GM19395 (cell line): Measurements from ENCODE around the gene ANKRD6.
A peak's percentile ranks its signal among the peaks of the same experiment; 100 is the strongest.
"Not testable (repeated sequence)": the region's sequence is repeated elsewhere in the genome, so short reads cannot be mapped to it uniquely, and the experiment has no call there.

Experiments used
- ATAC-seq: cut with Tn5 transposase; IDR thresholded peaks from one replicate; pipeline ENCODE4 v1.9.1; 2021; ENCODE audit warnings: mild to moderate bottlenecking, moderate library complexity; ENCODE audit not compliant: unreplicated experiment

The ANKRD6 gene

GRCh38 chr6:89591745-89592144 is 158.8 kb downstream of the ANKRD6 start:
- no peak for ATAC-seq

DNA sequence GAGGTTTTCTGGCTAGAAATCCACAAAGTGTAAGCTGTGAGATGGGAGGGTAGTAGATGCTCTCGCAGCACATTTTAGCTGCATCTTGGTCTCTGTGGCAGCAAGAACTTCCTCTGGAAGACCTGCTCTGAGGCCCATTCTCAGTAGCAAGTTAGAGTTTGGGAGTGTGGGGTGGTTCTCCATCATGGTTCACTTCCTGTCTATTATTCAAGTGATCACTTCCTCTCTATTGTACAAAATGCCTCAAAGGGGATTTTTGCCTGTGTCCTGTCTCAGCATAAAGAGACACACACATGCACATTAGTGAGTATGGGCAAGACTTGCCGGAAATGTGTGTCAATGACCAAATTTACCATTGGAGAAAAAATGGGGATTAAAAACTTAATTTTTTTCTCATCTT is 163.1 kb downstream of the ANKRD6 start:
- ATAC-seq, result peak; percentile 88

DNA sequence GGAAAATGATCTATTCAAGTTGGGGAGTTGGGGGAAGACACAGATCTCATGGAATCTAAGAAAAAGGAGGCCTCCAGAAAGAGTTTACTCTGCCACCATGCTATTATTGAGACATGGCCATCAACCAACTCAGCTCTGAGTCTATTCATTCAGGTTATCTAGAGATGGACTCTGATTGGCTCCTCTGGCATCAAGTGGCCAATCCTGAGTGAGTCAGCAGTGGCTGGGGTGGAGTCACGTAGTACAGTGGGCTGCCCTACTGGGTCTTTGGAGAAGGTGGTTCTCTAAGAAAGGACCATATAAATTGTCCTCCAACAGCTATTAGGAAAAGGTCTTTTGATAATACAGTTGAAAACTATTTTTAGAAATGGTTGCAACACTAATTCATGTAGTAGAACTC is 163.5 kb downstream of the ANKRD6 start:
- no peak for ATAC-seq

- no peak for ATAC-seq
Observed at GRCh38 chr6:89597372-89597771, 164.4 kb downstream of the ANKRD6 start.

- ATAC-seq, result no peak
Observed at GRCh38 chr6:89597988-89598387, 165.0 kb downstream of the ANKRD6 start.

DNA sequence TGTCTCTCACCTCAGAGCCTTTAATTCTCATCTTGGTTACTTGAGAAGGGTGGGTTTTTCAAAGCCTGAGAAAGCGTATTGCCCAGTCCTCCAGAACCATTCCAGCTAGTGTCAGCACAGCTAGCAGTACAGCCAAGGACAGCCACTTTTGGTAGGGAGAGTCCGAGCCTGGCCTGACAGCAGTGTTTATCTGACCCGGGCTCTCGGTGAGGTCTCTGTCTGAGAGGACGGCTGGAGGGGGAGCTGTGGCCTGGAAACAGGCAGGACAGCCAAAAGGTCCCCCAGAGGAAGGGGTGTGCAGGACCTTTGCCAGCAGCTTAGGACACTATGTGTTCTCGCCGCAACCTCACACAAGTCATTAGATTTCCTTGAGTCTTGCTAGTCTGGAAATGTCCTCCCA is 166.8 kb downstream of the ANKRD6 start:
- ATAC-seq, result no peak

DNA sequence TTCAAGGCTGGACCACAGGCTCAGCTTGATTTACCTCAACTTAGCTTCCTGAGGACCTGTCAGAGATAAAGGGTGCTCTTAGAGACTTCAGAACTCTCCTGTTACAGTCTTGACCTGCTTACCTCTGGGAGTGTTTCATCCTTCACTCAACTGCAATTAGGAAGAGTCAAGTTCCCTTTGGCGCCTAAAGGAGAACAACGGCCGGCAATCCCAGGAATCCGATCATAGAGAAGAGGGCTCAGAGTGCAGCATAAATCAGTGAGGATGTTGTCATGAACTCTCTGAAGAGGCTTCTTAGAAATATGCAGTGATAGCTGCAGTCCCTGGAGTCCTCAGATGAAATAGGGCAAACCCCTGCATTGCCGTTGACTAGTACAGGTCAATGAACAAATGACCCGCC is 169.2 kb downstream of the ANKRD6 start:
- ATAC-seq, result no peak

DNA sequence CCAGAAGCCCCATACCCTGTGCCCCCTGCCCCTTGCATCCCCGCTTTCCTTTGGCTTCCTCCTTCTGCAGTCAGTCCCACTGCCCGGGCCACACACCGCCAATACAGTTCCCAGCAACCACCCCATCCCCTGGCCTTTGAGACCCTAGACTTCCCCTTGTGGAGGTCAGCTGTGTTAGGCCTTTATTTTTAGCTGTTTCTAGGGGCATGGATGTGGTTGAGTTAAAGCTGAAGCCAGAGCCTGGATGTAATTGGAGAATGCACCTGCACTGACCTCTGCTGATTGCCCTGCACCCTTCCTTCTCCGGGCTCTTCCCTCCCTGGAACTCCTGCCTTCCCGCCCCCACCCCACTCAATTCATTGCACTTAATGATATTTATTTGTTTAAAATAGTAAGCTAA is 171.7 kb downstream of the ANKRD6 start:
- no peak for ATAC-seq

- no peak for ATAC-seq
Observed at GRCh38 chr6:89605861-89606260, 172.9 kb downstream of the ANKRD6 start.

- ATAC-seq, result peak; percentile 70
Observed at GRCh38 chr6:89610149-89610642, 177.2 kb downstream of the ANKRD6 start.

DNA sequence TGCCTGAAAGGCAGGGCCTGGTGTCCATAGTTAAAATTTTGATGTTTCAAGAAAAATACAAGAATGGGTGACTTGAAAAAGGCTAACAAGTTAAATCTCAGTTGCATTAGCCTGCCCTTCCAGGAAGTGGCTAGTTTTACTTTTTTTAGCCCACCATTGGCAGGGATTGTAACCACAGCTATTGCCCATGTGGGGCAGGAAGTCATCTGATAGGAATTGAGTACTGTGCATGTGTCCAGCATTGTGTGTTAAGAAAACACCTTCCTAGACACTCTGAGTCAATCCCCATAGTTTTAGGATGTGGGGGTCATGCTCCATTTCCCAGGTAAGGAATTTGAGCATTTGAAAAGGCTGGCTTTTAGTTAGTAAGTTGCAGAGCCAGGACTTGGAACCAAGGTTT is 178.7 kb downstream of the ANKRD6 start:
- no peak for ATAC-seq

- ATAC-seq, result no peak
Observed at GRCh38 chr6:89612121-89612520, 179.2 kb downstream of the ANKRD6 start.

- no peak for ATAC-seq
Observed at GRCh38 chr6:89613790-89614189, 180.8 kb downstream of the ANKRD6 start.

DNA sequence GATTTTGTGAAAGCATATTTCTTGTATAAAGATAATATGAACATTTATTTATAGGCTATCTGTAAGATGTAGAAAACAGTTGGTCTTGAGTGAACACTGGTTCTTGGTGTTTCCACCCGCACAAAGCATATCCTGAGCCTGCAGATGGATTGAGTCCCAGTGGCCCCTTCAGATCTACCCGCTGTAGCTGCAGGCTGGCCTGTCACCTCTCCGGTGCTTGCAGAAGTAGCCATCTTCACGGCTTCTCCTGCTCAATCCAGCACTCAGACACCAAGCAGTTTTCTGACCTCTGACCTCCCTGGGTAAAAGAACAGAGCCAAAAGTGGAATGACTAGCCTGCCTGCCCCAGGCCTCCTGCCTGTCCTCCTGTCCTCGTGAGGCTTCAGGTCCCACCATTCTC is 182.9 kb downstream of the ANKRD6 start:
- no peak for ATAC-seq

DNA sequence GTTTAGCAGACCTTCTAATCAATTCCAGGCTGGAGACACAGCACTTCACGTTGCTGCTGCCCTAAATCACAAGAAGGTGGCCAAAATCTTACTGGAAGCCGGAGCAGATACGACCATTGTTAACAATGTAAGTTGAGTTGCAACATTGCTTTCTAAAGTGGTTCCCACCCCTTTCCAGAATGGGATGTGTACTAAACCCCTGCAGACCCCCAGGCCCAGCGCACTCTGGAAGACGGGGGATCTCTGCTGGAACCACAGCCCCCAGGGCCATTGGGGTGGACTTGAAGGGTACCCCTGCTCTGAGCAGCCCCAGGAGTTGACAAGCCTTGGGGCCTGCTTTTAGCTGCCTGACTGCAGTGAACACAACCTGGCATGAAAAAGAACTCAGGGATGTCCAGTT is 183.6 kb downstream of the ANKRD6 start:
- ATAC-seq, result no peak

DNA sequence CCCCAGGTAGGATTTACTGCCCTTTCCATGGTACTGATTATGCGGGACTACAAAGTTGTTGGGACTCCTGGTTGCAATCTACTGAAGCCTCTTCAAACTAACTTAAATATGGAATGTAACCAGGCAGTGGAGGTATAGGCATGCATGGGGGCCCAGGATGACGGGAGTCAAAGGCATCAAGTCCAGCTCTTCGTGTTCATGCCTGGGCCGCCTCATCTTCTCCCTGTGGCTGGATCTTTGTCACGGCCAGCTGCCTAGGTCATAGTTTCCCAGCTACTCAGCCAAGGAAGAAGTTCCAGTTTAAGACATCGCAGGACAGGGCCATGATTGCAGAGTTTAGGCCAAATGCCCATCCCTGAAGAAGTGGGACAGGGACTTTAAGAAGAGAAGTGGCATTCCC is 185.1 kb downstream of the ANKRD6 start:
- no peak for ATAC-seq

DNA sequence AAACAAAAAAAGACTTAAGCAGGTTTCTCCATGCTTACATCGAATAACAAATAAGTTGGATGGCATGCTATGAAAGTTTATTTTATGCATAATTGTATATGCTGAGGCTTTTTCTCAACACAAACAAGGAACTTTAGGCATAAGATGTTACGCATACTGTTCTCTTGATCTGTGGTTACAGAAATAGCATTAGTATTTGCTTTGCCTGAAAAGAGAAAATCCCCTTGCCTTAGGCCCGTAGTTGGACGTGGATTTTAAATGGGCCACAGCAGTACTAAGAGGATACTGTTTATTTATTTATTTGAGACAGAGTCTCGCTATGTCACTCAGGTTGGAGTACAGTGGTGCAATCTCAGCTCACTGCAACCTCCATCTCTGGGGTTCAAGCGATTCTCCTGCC is 186.6 kb downstream of the ANKRD6 start:
- ATAC-seq, result no peak

DNA sequence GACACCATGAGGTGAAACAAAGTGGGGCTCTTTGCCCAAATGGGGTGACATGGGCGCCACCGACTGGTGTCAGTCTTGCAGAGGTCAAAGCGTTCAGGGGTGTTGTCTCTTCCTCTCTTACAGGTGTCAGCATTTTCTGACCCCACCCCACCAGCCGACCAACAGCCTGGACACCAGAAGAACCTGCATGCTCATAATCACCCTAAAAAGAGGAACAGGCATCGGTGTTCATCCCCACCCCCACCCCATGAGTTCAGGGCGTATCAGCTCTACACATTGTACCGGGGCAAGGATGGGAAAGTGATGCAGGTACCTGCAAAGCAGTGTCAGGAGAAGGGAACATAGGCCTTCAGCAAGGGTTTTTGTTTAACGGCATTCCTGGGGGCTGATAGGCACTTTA is 190.8 kb downstream of the ANKRD6 start:
- ATAC-seq, result no peak

- no peak for ATAC-seq
Observed at GRCh38 chr6:89630488-89630887, 197.5 kb downstream of the ANKRD6 start.

DNA sequence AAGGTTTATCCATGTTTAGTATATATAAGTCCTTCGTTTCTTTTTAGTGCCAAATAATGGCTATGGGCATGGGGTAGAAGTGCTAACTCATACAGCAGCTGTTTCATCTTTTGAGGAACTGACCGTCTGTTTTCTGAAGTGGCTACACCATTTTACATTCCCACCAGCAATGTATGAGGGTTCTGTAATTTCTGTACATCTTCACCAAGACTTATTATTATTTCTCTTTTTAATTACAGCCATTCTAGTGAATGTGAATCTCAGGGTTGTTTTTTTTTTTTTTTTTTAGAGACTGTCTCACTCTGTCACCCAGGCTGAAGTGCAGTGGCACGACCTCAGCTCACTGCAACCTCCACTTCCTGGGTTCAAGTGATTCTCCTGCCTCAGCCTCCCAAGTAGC is 203.5 kb downstream of the ANKRD6 start:
- not testable (repeated sequence) for ATAC-seq

DNA sequence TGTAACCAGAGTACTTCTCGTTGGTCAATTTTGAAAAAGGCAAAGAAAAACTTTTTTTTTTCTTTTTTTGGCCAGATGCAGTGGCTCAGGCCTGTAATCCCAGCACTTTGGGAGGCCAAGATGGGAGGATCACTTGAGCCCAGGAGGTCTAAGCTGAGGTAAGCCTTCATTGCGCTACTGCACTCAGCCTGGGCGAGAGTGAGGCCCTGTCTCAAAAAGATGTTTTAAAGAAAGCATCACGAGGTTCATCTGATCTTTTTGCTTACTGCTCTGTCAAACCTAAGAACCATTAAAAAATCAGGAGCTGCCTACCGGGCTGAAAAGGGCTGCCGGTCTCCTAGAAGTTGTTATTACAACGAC is 205.0 kb downstream of the ANKRD6 start:
- ATAC-seq, result peak; percentile 15

DNA sequence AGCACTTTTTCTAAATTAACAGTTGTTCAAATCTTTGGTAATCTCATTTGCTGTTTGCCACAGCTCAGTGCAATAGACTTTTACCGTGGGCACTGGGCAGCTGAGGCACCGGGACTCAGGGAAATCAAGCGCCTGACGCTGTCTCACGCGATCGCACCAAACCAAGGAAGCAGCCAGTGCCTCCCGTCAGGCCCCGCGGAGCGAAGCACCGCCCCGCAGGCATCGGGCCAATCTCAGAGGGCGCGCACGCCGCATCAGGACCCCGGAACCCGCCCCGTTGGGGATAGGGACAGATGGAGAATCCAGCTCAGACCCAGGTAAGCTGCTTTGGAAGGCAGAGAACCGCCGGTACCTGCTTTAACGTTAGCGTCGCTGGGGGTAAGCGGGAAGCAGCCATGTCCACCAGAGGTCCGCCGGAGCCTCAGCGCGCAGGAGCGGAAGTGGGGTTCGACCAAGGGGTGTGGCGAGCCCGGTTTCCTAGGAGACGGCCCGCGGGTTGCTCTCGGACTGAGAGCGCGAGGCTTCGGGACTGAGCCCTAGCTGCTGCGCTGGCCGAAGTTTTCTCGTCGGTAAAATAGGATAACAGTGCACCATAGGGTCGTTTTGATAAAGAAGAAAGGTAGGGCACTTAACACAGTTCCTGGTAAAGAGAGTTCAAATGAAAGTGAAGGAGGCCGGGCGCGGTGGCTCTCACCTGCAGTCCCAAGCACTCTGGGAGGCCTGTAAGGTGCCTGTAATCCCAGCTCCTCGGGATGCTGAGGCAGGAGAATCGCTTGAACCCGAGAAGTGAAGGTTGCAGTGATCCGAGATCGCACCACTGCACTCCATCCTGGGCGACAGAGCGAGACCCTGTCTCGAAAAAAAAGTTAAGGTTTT is 205.6 kb downstream of the ANKRD6 start, which contains the start of gene LYRM2:
Gene LYRM2 (minus strand): TSS at position 428 of the 876 bp plus-strand sequence. CDS start 31 bp downstream, at position 397.
- peak; percentile 99 for ATAC-seq

DNA sequence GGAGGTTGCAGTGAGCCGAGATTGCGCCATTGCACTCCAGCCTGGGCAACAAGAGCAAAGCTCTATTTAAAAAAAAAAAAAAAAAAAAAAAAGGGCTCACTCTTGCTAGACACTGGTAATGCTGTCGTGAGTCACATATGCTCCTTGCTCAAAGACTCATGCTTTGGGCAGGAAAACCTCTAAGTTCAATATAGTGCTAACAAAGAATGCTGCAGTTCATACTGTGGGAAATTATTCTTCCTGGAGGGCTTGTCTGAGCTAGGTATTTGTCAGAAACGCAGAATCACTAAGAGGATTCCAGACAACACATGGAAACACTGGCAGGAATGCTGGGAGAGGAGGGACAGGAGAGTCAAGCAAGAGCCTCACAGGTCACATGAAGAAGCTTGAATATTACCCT is 207.9 kb downstream of the ANKRD6 start:
- no peak for ATAC-seq
